ENCODE data around the gene ELL3. TPM values are rescaled to one million over a fixed set of nuclear protein-coding genes. Genes with fewer than 3 reads are reported as not detected.

ELL3 gene
- total RNA-seq, 2 donors from 2014 or later: 1.3 to 2.4 TPM

DNA sequence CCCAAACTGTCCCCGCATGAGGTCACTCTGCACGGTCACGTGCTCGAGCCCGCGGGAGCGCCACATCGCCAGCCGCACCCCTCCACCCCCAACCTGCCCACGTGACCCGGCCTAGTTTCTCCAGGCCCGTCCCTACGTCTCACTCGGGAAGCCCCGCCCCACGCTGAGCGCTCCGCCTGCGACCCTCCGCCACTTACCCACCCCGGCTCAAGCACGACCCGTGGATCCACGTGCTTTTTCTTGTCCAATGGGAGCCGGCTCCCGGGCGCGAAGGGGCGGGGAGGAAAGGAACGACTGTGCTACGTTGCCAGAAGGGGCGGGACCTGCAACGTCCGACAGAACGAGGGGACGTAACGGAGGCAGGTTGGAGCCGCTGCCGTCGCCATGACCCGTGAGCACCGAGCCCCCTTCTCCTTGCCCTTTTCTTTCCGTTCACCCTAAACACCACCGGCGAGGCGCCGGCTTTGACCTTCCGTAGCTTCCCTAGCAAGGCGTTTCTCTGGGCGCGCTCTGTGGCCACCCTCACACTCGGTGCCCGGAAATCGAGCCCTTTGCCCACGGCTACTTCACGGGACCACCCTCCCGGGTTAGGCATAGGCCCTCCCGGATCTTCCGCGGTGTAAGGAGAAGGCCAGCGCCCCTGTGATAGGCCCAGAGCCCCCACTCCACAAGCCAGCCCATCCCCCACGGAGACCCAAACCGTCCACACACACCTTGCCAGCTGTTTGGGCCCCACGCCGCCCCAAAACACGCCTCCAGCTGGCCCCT is 15.4 kb upstream of the ELL3 start, which contains the start of gene SERF2:
TSS of gene SERF2 (plus strand) at position 328 of the 768 bp plus-strand sequence. CDS start at position 385, 57 bp downstream.
- WGBS, 2 experiments (ENCODE audit: insufficient coverage in 1 of 2, insufficient read length in 1 of 2): 0 to 1% methylated on average over 27 to 66 of the region's 66 CpGs

DNA sequence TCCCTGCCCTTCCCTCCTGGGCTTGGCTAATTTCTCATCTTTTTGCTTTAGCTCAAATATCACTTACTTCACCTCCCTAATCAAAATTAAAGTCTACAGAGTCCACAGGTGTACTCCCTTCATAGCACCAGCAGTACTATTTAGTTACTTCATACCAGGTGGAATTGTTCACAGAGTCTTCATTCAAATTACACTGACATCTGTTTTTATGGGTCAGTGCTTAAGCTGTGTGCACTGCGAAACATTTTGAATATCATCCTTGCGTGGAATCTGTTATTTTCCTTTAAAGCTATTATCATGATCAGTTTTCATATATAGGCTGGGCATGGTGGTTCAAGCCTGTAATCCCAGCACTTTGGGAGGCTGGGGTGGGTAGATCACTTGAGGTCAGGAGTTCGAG is 12.6 kb upstream of the ELL3 start:
- 71 to 100% methylated on average over 2 to 3 of the region's 3 CpGs for WGBS, 2 experiments (ENCODE audit: insufficient coverage in 1 of 2, insufficient read length in 1 of 2)
- H3K9me3 Mint-ChIP-seq: peaks cover 4% of the 10 kb centered on the region
- Histone ChIP-seq H3K9ac (ENCODE audit: extremely low read depth, low read length, poor library complexity, severe bottlenecking) (no peak overlapping the region), H3K27ac (ENCODE audit: low read depth, low read length) (no peak overlapping the region), H3K9me3 (ENCODE audit: control insufficient read depth, low read length) (no peaks in the 10 kb centered on the region), H3K4me1 (ENCODE audit: control insufficient read depth, insufficient read depth, low read length) (peaks cover under 1% of the 10 kb centered on the region), H3K4me3 (ENCODE audit: low read length) (no peak overlapping the region), H3K27me3 (ENCODE audit: control insufficient read depth, insufficient read depth, low read length, poor library complexity, severe bottlenecking) (no peaks in the 10 kb centered on the region), H3K36me3 (ENCODE audit: control insufficient read depth, insufficient read depth, low read length) (peaks cover 14% of the 10 kb centered on the region)
- no peak overlapping the region for H3K27ac Mint-ChIP-seq
- no peak for DNase-seq
- H3K36me3 Mint-ChIP-seq (ENCODE audit: low read depth): peaks cover 14% of the 10 kb centered on the region
- peaks cover 2% of the 10 kb centered on the region for H3K27me3 Mint-ChIP-seq (ENCODE audit: insufficient read depth)
- H3K4me3 Mint-ChIP-seq: no peak overlapping the region
- H3K4me1 Mint-ChIP-seq: peaks cover 14% of the 10 kb centered on the region
- TF ChIP-seq, protein P1, sequence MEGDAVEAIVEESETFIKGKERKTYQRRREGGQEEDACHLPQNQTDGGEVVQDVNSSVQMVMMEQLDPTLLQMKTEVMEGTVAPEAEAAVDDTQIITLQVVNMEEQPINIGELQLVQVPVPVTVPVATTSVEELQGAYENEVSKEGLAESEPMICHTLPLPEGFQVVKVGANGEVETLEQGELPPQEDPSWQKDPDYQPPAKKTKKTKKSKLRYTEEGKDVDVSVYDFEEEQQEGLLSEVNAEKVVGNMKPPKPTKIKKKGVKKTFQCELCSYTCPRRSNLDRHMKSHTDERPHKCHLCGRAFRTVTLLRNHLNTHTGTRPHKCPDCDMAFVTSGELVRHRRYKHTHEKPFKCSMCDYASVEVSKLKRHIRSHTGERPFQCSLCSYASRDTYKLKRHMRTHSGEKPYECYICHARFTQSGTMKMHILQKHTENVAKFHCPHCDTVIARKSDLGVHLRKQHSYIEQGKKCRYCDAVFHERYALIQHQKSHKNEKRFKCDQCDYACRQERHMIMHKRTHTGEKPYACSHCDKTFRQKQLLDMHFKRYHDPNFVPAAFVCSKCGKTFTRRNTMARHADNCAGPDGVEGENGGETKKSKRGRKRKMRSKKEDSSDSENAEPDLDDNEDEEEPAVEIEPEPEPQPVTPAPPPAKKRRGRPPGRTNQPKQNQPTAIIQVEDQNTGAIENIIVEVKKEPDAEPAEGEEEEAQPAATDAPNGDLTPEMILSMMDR (conservative IDR thresholded peaks at IDR 0.05): no peak

More for the DNA sequence above, 15.4 kb upstream of the ELL3 start, which contains the start of gene SERF2:
- H3K27ac Mint-ChIP-seq: peak within 1 kb of the TSS; percentile 99
- Histone ChIP-seq H3K4me1 (ENCODE audit: control insufficient read depth, insufficient read depth, low read length) (peaks cover 15% of the 10 kb centered on the region), H3K27ac (ENCODE audit: low read depth, low read length) (peak within 1 kb of the TSS; percentile 79), H3K9ac (ENCODE audit: extremely low read depth, low read length, poor library complexity, severe bottlenecking) (peak within 1 kb of the TSS; percentile 98), H3K36me3 (ENCODE audit: control insufficient read depth, insufficient read depth, low read length) (peaks cover 40% of the 10 kb centered on the region), H3K4me3 (ENCODE audit: low read length) (peak within 1 kb of the TSS; percentile 96), H3K9me3 (ENCODE audit: control insufficient read depth, low read length) (no peaks in the 10 kb centered on the region), H3K27me3 (ENCODE audit: control insufficient read depth, insufficient read depth, low read length, poor library complexity, severe bottlenecking) (no peaks in the 10 kb centered on the region)
- no peaks in the 10 kb centered on the region for H3K9me3 Mint-ChIP-seq
- DNase-seq: peak; percentile 100
- H3K4me1 Mint-ChIP-seq: peaks cover 38% of the 10 kb centered on the region
- peaks cover 37% of the 10 kb centered on the region for H3K36me3 Mint-ChIP-seq (ENCODE audit: low read depth)
- no peaks in the 10 kb centered on the region for H3K27me3 Mint-ChIP-seq (ENCODE audit: insufficient read depth)
- TF ChIP-seq, protein P1 (conservative IDR thresholded peaks at IDR 0.05): no peak
- peak within 1 kb of the TSS; percentile 99 for H3K4me3 Mint-ChIP-seq

DNA sequence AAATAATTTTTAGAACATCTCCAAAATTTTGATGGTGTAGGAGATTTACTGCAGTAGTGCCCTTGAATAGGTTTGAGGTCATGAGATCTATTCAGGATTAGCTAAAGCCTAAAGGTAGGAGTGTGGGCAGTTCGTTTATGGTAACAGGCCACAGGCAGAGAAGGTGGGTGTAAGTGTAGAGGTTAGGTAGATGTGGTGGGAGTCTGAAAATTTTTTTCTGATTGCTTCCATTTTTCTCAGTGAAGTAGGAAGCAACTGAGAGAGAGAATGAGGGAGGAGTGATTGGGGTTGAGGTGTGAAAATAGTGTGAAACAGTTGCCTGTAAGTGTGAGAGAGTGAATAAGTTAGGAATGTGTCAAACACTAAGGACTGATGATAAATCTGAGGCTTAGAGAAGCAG is 2.2 kb upstream of the ELL3 start:
- peaks cover under 1% of the 10 kb centered on the region for H3K9me3 Mint-ChIP-seq
- no peak for DNase-seq
- TF ChIP-seq, protein P1 (conservative IDR thresholded peaks at IDR 0.05): no peak
- peaks cover 19% of the 10 kb centered on the region for H3K27me3 Mint-ChIP-seq (ENCODE audit: insufficient read depth)
- H3K27ac Mint-ChIP-seq: no peak overlapping the region
- peaks cover 1% of the 10 kb centered on the region for H3K36me3 Mint-ChIP-seq (ENCODE audit: low read depth)
- no peaks in the 10 kb centered on the region for H3K9me3 ChIP-seq (ENCODE audit: control insufficient read depth, low read length)
- H3K4me3 ChIP-seq (ENCODE audit: low read length): no peak overlapping the region
- WGBS, 2 experiments (ENCODE audit: insufficient coverage in 1 of 2, insufficient read length in 1 of 2): 79 to 100% methylated on average over 1 of the region's 1 CpG
- H3K4me1 ChIP-seq (ENCODE audit: control insufficient read depth, insufficient read depth, low read length): no peaks in the 10 kb centered on the region
- H3K4me1 Mint-ChIP-seq: peaks cover 12% of the 10 kb centered on the region
- H3K27me3 ChIP-seq (ENCODE audit: control insufficient read depth, insufficient read depth, low read length, poor library complexity, severe bottlenecking): no peaks in the 10 kb centered on the region
- peaks cover 8% of the 10 kb centered on the region for H3K36me3 ChIP-seq (ENCODE audit: control insufficient read depth, insufficient read depth, low read length)
- no peak overlapping the region for H3K4me3 Mint-ChIP-seq
- H3K9ac ChIP-seq (ENCODE audit: extremely low read depth, low read length, poor library complexity, severe bottlenecking): no peak overlapping the region
- H3K27ac ChIP-seq (ENCODE audit: low read depth, low read length): no peak overlapping the region

All from endodermal cell (in vitro differentiated cells).